Right lobe of liver (tissue), 6 donors: ENCODE data around the gene RASSF1. TPM values are rescaled to one million over a fixed set of nuclear protein-coding genes. Genes with fewer than 3 reads are reported as not detected.

Experiments used
- ATAC-seq, 4 donors: fragments of 200-7000 bp; cut with Tn5 transposase; one replicate each; pipeline ENCODE4 v1.9.1; 2020; ENCODE audit warnings: mild to moderate bottlenecking in 4 of 4, moderate library complexity in 4 of 4
- DNase-seq, 3 donors: peaks; one replicate each; pipeline ENCODE4 v3.0.0-alpha.2; 2020
- H3K27ac ChIP-seq, 3 donors: fragments of 200-600 bp; one replicate each; pipeline ENCODE4 v1.8.0; 2022
- H3K27me3 ChIP-seq, 2 donors: fragments of 200-600 bp; one replicate each; pipeline ENCODE4 v1.8.0; 2022
- H3K36me3 ChIP-seq, 4 donors: fragments of 200-600 bp; sonication (generic) in 1 of 4; one replicate each; pipeline versions ENCODE4 v1.5.1 to v1.8.0; 2017 to 2022; ENCODE audit warnings: control low read depth in 1 of 4
- H3K4me1 ChIP-seq, 4 donors: fragments of 200-600 bp; sonication (generic) in 1 of 4; one replicate each; pipeline versions ENCODE4 v1.5.1 to v1.8.0; 2017 to 2022; ENCODE audit warnings: control low read depth in 1 of 4
- H3K4me3 ChIP-seq, 3 donors: fragments of 200-600 bp; one replicate each; pipeline ENCODE4 v1.8.0; 2022
- H3K9me3 ChIP-seq, 4 donors: fragments of 200-600 bp; sonication (generic) in 1 of 4; one replicate each; pipeline versions ENCODE4 v1.5.1 to v1.8.0; 2017 to 2022; ENCODE audit warnings: control low read depth in 1 of 4
- CTCF ChIP-seq, 4 donors: fragments of 200-600 bp in 3 of 4; fragments of 450-650 bp in 1 of 4; IDR thresholded peaks; one replicate each; pipeline versions ENCODE4 v1.5.1 to v1.8.0; 2016 to 2022; ENCODE audit warnings: antibody characterized with exemption in 4 of 4, mild to moderate bottlenecking in 2 of 4
- POLR2A ChIP-seq: fragments of 450-650 bp; IDR thresholded peaks from one replicate; pipeline ENCODE4 v1.6.1; 2017; ENCODE audit warnings: antibody characterized with exemption, mild to moderate bottlenecking
- WGBS: methylation state at CpG from one replicate; pipeline ENCODE4 v1.1.6; 2018; ENCODE audit warnings: low coverage, low lambda C conversion rate; ENCODE audit not compliant: insufficient coverage; ENCODE audit errors: missing lambda C conversion rate; 5-methylcytosine and 5-hydroxymethylcytosine counted together
- intact Hi-C, 2 donors: fragments of 100-400 bp; cut with DNase I; formaldehyde crosslinking; loops; one replicate each; pipeline versions ENCODE4 v1.11.2 to v1.14.1; 2022
- total RNA-seq, 6 experiments: library from RNA; depleted of rRNA in 2 of 6; stranded (reverse); fragments of >200 nt in 2 of 6; fragmentation: NEBNext Ultra II Directional in 3 of 6; extraction: Animal tissue kit (Norgen Biotek cat#: 25700) in 3 of 6; gene quantifications; one replicate each; pipeline versions ENCODE4 v1.1.0 to v1.2.4, GENCODE V29; 2016 to 2023
- donor health status: DM: no; HTN: yes; CAD: no.
- donor health status: DM: no; HTN: no; CAD: no.
- donor health status: DM: no; HTN: no; CAD: no.
- donor health status: DM: no; HTN: yes; CAD: no.
- donor health status: DM: no; HTN: yes; CAD: no.

The RASSF1 gene
- total RNA-seq, 6 experiments from 2014 or later, result 5.2 to 17.8 (median 9.1) TPM

DNA sequence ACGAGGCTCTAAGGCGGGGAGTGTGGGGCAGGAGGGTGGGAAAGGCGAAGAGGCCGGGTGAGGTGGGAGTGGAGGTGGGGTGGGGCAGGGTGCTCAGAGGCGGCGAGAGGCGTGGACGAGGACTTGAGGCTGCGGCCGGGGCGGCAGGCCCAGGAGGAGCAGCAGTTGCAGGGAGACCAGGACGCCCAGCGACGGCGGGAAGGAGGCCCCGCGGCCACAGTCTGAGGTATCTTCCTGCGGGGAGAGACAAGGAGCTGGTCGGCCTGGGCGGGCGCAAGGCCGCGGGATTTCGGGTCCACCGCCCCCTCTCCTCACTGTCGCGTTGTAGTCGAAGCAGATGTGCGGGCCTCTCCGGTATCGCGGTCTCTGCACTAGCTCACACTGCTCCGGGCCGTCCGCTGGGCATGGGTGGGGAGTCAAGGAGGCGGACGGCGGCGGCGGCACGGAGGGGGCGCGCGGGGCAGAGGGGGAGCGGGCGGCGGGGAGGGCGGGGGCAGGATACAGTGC, 24.0 kb upstream of the RASSF1 start:
- H3K4me1 ChIP-seq, result peaks cover 0 to 4% (median 0%) of the 10 kb centered on the region in 4 donors
- no peak for ATAC-seq
- TF ChIP-seq POLR2A (no peak), CTCF (IDR thresholded peaks at IDR 0.05) (no peak)
- H3K4me3 ChIP-seq, result peak overlapping the region; percentile 36 to 58 (median 50)
- no peaks in the 10 kb centered on the region for H3K27me3 ChIP-seq
- intact Hi-C loops, result no loop called here
- no peaks in the 10 kb centered on the region for H3K9me3 ChIP-seq
- no peak overlapping the region for H3K27ac ChIP-seq
- H3K36me3 ChIP-seq, result no peaks in the 10 kb centered on the region
- WGBS, result no CpG with 5 or more reads among the region's 48 CpGs
- peak in 2 of 3 donors; percentile 39 to 62 for DNase-seq

GRCh38 chr3:50359760-50360110, 19.1 kb upstream of the RASSF1 start:
- Histone ChIP-seq H3K27me3 (no peaks in the 10 kb centered on the region), H3K4me1 (peaks cover 0 to 43% (median 24%) of the 10 kb centered on the region in 4 donors), H3K27ac (no peak overlapping the region), H3K36me3 (peaks cover 0 to 7% (median 0%) of the 10 kb centered on the region in 4 donors), H3K4me3 (peak overlapping the region in 1 of 3 donors; percentile 87), H3K9me3 (no peaks in the 10 kb centered on the region)
- DNase-seq (no peak), ATAC-seq (no peak)
- 0% methylated on average over 3 of the region's 8 CpGs for WGBS
- intact Hi-C loops, result no loop called here
- TF ChIP-seq CTCF (IDR thresholded peaks at IDR 0.05) (no peak), POLR2A (no peak)

DNA sequence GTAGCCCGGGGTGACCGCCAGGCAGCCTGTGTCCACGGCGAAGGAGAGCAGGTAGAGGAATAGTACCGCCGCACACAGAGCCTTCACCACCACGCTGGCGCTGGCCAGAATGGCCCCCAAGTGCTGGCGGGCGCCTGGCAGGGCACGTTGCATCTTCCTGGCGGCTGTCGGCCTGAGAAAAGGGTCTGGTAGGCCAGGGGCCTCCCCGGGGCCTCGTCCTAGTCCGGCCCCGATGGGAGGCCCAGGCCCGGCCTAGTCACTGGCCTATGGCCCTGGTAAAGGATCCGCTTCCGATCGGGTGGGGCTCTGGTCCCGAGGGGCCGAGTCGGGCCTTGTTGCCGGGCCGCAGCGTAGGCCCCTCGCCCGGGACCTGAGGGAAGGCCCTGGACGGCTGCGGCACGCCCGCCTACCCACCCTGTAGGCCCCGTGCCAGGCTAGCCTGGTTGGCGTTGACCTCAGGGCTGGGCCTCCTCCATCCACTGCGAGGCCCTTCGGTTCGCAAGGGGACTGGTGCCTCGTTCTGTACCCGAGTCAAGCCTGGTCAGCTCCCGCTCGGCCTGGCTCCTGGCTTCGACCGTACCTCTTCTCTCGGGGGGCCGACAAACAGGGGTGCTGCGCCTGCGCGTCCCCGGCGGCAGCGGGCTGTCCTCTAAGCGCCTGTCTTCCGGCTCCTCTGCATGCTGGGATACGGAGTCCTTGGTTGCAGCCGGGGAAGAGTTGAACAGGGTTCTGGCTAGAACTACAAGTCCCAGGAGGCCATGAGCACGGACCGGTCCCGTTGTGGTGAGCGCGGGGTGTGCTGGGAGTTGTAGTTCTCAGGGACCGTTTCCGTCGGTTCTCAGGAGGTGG, 18.5 kb upstream of the RASSF1 start, which contains the start of gene TMEM115:
TMEM115 (minus strand) TSS at position 611 of the 849 bp plus-strand sequence; CDS start at position 153, 458 bp downstream.
- WGBS, result 0% methylated on average over 20 of the region's 64 CpGs
- H3K4me3 ChIP-seq, result peak within 1 kb of the TSS; percentile 87 to 98 (median 92)
- no peaks in the 10 kb centered on the region for H3K27me3 ChIP-seq
- intact Hi-C loops, result no loop called here
- peak within 1 kb of the TSS; percentile 69 to 86 (median 80) for H3K27ac ChIP-seq
- TF ChIP-seq CTCF (IDR thresholded peaks at IDR 0.05) (no peak), POLR2A (peak; percentile 66)
- no peaks in the 10 kb centered on the region for H3K9me3 ChIP-seq
- DNase-seq (peak; percentile 95 to 99 (median 98)), ATAC-seq (peak; percentile 91 to 98 (median 96))
- H3K36me3 ChIP-seq, result peaks cover 0 to 13% (median 2%) of the 10 kb centered on the region in 4 donors
- H3K4me1 ChIP-seq, result peaks cover 0 to 40% (median 24%) of the 10 kb centered on the region in 4 donors

DNA sequence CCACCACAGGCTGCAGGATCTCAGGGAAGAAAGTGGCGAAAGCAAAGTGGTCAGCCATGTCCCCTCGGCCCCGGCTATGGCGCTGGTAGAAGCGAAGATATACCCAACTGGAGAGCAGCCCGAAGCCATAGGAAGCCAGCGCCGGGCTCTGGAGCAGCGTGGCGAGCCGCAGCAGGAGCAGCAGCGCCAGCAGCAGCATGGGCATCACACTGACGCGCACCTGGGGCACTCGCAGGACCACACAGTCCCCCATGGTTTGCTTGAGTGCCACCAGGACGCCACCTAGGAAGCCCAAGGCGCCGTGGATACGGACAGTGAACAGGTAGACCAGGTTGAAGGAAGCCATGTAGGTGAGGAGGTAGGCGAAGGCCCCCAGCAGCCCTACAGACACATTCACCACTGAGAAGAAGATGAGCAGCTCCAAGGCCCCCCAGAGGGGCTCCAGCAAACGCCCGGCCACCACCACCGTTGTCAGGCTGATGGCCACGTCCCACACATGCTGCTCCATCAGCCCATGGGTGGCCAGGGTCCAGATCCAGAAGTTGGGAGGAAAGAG, 17.8 kb upstream of the RASSF1 start:
- peaks cover 0 to 40% (median 24%) of the 10 kb centered on the region in 4 donors for H3K4me1 ChIP-seq
- no peaks in the 10 kb centered on the region for H3K27me3 ChIP-seq
- DNase-seq (peak in 1 of 3 donors; percentile 62), ATAC-seq (no peak)
- TF ChIP-seq POLR2A (no peak), CTCF (IDR thresholded peaks at IDR 0.05) (no peak)
- intact Hi-C loops, result no loop called here
- H3K9me3 ChIP-seq, result no peaks in the 10 kb centered on the region
- WGBS, result 72% methylated on average over 12 of the region's 24 CpGs
- H3K27ac ChIP-seq, result peak overlapping the region; percentile 69 to 86 (median 80)
- H3K36me3 ChIP-seq, result peaks cover 0 to 20% (median 5%) of the 10 kb centered on the region in 4 donors
- peak overlapping the region; percentile 87 to 98 (median 92) for H3K4me3 ChIP-seq
